Stimulated activated CD4-positive, alpha-beta T cell treated with anti-CD3 and anti-CD28 coated beads, Interleukin-2, amount 100 ng/mL, for 4 hours (primary cell): ENCODE data around the gene PSMG1.
"Not testable (repeated sequence)": the region's sequence is repeated elsewhere in the genome, so short reads cannot be mapped to it uniquely, and the experiment has no call there.

Source experiments
- DNase-seq: peaks from one replicate; pipeline ENCODE4 v3.0.0-alpha.2; 2020; ENCODE audit warnings: low read depth

PSMG1 gene

DNA sequence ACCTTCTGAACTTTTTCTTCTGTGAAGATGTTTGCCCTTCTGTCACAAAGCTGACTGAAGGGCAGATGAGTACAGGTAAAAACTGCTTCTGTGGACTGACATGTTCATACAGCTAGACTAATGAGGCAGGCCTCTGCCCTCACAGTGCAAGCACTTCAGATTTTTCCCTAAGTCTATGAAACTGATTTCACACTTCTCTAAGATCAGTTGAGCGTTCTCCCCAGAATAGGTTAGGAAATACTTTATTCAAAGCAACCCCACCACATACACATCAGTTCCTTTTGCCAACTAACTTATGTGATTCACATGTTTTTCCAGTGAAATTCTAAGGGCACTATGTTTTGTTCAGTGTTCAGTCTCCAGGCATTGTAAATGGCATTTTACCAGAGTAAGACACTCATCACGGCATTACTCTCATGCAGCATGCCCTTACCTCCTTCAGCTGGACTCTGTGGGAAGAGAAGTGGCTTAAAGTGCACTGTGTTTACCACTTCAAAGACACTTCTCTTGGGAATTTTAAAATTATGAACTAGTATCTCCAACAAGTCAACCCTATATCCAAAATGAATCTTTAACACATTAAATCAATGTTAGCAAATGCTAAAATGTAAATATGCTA lies 5.4 kb upstream of the PSMG1 start:
- DNase-seq, result no peak

DNA sequence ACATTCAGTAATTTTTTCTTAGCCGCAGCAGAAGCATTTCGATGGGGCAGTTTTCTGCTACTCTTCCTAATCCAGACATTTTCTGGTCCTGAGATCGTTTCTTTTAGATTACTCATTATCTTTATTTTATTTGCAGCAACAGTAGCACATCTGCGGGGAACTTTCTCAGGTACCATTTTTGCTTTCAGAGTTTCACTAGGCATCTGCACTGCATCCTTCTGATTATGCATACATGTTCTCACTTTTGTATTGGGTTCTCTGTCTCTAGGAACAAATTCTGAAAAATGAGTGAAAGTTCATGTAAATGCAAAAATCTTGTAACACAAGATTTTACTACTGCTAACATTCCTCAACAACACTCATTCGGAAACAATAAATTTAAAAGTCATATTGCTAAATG lies 3.9 kb upstream of the PSMG1 start:
- no peak for DNase-seq

DNA sequence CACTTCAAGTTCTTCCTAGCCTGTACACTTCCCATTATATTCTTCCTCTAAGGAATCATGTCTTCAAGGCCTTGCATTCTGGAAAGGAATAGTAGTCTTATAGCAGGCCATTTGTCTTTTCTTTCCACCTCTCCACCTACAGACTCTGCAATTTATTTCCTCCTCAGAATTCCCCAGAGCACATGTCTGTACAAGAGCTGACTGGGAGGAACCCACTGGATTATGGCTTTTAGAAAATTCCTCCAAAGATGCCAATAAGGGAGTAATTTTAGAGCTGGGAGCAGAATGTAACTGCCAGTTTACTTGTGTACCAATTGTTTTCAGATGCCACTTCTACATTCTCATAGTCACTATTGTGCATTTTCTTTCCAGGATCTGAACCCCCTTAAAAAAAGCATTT lies 3.4 kb upstream of the PSMG1 start:
- no peak for DNase-seq

DNA sequence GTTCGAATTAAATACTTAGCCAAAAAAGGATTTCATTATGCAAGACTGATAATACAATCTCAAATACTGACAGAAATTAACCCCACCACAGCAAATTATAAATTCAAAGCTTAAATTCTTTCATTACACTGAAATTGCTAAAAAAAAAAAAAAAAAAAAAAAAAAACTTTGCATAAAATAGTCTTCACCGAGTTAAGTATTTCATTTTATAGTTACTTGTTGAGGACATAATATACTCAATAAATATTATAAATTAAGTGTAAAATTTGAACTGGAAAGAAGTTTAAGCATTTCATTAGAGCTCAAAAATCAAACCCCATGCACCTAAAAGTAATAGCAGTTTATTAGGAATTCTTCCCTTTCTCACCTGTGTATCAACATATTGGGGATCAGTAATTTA lies 1.9 kb upstream of the PSMG1 start:
- DNase-seq, result no peak

DNA sequence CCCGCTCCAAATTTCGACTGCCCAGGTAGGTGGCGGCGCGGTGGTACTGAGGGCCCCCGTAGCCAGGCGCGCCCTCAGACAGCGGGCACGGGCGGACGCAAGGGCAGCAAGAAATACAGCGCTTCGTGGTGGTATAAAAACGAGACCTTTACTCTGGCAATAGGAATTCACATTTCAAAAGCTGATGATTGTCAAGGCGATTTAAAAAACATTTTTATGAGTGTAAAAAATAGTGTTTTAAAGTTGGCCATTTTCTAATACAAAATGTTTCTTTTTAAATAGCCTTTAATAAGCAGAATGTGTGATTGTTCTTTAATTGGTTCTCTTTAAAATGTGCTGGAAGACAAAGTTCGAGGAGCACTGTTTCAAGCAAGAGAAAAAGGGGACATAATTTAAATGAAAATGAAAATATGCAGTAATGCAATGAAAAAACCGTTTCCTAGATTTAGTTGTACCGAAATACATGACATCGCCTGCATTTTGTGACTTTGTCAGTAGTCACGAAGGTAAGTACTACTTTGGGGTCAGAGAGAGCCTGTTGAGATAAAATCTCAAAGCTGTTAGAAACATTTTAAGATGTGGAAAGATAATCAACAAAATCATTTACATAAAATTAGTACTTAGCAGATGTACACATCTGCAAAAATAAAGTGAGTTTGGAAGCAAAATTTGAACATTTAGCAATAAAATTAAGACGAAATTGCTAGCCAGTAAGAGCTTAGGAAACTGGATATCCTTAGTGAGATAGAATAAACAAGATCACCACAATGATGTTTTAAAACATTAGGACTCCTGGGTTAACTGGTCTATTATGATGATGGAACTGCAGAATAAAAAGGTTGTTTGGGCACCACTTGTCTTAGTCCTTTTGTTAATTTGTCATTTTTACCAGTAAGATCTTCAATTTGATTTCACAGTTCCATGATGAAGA lies 1.1 kb upstream of the PSMG1 start:
- DNase-seq, result no peak

DNA sequence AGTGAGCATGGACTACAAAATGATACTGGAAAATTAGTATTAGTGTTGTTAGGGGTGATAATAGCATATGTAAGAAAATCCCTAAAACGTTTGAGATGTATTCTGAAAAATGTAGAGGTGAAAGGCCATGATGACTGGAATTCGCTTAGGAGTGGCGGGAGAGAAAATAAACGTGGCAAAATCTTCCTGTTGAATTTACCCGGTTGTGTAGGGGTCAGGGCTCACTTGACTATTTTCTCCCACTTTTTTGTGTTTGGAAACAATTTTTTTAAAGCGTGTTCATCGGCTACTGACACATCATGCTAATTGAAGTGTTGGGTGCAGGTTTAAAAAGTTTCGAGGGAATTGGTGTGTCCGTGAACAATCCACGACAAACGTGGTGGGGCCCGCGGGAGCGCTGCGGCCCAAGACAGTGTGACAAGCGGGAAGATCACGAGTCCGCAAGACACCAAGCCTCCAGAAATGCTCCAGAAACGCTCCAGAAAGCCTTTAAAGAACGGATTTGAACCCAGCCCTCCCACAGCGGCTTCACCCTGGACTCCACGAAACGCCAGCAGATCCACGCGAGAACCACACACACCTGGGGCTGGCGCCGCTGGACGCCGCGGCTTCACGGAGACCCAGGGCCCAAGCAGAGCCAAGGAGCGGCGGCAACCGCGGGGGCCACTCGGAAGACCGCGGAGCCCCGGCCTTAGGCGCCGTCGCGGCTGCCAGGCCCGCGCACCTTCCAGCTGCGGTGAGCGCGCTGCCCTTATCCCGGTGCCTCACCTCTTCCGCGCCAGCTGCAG lies 573 bp downstream of the PSMG1 start:
- DNase-seq, result peak; percentile 3

DNA sequence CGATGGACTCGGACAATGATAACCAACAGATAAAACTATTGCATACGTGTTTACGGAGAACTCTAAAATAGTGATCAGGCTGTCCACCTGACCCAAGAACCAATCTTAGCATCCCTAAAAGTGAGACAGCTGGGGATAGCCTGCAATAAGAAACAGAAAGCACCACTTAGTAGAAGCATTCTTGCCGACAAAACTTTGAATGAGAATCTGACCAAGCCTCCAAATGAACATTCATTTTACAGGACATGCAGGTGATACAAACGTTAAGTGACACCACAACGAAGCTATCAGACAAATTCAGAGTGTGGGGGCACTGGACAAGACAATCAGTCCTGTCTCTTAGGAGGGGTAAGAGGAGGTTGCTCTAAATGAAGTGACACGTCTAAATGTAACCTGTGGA lies 1.2 kb downstream of the PSMG1 start:
- DNase-seq, result no peak

DNA sequence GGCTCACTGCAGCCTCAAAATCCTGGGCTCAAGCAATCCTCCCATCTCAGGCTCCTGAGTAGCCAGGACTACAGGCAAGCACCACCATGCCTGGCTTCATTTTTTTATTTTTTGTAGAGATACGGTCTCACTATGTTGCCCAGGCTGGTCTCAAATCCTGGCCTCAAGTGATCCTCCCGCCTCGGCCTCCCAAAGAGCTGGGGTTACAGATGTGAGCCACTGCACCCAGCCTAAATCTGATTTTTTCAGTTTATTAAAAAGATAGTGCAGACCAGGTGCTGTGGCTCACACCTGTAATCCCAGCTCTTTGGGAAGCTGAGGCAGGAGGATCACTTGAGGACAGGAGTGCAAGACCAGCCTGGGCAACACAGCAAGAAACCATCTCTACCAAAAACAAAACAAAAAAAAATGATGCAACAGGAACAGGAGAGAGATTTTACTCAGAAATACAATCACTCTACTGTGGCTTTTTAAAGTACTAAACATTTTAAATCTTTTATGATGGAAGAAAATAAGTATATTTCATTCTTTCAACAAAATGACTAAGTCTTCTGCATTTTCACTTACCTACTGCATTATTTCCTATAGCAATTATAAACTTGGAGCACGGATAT lies 1.9 kb downstream of the PSMG1 start:
- DNase-seq, result no peak

DNA sequence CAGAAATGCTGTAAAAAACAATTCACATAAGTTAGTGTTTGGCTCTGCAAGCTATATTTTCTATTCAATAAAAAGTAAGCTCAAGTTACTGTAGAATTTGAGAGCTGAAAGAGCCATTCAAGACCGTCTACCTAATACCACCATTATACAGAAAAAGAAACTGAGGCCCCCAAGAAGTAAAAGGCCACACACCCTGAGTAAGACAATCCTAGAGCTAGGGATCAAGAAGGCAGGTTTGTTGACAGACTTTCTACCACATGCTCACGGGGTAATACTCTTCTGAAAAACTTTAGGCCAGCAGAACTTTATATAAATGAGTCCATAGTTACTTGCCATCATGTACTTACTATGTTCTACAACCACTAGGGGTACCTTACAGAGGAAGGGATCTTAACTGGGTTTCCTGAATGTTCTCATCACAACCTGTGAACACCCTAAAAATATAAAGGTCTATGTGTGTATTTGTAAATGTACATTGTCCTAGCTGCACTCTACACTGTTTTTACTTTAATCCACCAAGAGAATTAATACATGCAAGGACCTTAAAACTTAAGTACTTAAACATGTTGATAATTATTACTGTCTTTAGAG lies 2.7 kb downstream of the PSMG1 start:
- DNase-seq, result no peak

DNA sequence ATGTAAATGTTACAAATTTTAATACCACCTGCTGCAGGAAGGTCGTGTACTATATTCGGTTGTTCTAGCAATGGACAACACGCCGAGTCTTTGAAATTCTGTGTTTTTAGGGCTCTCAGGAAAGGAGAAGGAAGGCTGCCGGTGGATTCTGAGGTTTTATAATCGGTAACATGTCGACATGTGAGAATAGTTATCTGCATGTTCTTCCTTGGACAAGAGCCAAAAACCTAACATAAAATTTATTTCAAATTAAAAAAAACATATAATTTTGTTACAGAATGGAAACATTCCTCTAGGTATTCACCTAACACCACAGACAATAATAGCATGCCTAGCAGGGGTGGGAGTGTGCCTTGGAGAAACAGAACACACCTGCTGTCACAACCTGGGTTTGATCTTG lies 4.8 kb downstream of the PSMG1 start:
- no peak for DNase-seq

DNA sequence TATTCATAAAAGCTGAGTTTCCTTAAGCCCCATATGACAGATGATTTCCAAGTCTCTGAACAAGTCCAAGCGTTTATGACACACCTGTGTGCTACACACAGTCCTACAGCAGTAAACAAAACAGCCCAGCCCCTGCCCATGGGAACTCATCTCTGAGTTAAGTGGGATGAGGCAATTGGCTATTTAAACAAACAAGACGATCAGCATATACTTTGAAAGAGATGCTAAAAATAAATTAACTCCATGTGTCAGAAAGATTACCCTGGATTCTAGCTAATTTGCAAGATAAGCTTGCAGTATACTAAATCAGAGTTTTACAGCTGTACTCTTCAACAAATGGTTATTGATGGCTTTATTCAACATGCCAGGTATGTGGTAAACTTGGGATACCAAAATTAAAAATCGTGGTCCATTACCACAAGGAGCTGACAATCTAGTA lies 7.0 kb downstream of the PSMG1 start:
- no peak for DNase-seq

DNA sequence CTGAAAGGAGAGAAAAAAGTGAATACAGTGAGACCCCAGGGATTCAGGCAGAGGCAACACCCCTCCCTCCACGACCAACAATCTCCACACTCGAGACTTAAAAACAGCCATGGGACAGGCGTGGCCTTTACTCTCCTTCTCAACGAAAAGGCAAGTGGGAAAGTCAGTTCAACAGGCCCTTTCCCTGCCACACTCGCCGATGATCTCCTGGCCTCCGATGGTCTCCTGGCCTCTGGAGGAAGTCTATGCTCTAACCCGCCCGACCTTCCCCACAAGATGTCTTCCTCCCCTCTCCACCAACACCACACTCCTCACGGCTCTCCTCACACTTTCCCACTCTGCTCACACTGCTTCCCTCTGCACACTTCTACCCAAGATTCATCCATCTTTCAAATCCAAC lies 7.6 kb downstream of the PSMG1 start:
- DNase-seq, result no peak

DNA sequence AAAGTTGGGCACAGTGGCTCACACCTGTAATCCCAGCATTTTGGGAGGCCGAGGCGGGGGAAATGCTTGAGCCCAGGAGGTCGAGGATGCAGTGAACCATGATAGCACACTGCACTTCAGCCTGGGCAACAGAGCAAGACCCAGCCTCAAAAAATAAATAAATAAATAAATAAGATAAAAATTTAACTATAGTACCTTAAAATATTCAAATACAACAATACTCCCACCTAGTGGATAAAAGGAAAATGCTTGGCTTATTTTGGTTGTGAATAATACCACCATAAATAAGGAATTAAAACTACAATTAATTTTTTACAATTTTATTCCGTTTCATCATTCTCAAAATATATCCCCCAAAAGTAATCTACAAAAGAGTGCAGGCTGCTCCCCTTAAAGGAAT lies 8.1 kb downstream of the PSMG1 start:
- DNase-seq, result no peak

DNA sequence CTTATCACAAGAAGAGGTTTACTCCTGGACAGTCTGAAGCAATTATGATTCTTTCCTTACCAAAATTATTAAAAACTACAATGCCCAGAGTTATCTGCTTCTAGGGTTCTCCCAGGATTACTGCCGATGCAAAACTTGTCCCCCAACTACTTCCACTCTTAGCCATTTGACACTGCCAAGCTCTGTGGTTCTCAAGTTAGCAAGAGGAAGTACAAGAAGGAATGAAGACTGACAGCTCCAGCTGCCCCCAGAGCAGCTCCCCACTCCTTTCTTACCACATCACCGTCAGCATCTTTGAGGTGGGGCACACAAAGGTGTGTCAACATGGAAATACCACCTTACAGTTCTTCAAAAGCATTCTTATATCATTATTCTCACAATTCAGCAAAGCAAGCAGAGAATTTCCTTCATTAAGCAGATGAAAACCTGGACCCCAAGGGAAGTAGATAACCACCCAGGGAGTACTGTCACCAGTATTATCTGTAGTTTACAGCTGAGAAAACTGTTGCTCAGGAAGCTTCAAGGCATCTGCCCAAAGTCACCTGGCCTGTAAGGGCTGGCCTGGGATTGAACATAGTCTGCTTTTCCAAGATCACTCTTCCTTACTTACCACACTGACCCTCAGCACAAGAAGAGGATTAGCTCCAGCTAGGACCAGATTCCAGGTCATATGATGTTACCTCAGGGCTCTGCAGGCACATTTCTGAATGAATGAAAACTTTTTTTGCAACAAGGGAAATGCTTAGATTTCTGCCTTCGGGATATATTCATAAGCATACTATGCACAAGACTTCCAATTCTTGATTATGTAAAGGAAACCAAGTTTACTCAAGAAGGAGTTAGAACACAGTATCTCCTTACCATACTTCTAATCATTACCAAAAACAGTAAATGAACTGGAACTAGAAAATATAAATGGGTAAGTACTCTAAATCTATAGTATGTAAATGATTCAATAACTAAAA lies 9.3 kb downstream of the PSMG1 start:
- DNase-seq, result no peak

DNA sequence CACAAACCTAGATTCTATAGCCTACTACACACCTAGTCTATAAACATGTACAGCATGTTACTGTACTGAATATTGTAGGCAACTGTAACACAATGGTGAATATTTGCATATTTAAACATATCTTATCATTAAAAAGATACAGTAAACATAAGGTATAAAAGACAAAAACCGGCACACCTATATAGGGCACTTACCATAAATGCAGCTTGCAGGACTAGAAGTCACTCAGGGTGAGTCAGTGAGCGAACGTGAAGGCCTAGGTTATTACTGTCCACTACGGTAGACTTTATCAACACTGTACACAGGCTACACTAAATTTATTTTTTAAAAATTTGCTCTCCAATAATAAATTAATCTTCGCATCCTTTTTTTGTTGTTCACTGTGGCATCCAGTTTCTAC lies 13.3 kb downstream of the PSMG1 start:
- DNase-seq, result no peak

DNA sequence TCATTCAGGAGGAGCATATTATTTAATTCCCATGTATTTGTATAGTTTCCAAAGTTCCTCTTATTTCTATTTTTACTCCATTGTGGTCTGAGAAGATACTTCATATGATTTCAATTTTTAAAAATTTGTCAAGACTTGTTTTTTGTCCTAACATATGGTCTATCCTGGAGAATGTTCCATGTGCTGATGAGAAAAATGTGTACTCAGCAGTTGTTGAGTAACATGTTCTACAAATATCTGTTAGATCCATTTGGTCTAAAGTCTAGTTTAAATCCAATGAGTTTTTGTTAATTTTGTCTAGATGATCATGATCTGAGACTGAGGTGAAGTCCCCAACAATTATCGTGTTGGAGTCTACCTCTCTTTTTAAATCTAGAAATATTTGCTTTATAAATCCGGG lies 14.5 kb downstream of the PSMG1 start:
- DNase-seq, result no peak

DNA sequence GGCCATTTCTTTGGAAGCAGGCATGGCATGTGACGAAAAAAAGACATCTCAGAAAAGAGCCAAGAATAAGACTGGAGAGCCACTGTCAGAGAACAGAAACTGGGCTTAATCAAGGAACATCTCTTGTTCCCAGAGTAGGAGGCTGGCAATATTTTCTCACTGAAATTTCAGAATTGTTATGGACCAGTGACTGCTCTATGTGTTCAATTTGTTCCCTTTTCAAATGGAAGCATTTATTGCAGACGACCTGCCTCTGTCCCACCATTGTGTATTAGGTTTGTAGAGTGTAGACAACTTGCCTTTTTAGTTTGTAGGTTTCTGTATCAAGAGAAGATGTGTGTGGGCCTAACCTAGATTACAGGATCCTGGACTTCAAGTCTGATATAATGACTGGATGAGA lies 18.7 kb downstream of the PSMG1 start:
- DNase-seq, result no peak

DNA sequence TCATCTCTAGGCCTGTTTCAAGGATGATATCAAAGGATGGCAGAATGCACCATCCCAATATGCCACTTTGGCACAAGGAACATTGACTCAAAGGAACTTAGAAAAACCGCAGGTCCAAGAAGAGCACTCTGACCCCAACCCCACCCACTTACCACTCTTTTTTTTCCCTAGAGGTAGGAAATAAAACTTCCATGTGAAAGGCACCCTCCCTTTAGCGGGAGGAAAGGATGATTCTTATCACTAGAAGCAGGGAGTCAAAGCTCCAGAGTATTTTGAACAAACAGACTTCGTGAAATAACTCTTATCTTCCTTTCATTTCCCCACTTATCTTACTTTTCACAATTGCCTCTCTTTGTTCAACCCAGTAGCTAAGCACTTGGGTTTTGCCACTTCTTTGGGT lies 22.2 kb downstream of the PSMG1 start:
- DNase-seq, result no peak

DNA sequence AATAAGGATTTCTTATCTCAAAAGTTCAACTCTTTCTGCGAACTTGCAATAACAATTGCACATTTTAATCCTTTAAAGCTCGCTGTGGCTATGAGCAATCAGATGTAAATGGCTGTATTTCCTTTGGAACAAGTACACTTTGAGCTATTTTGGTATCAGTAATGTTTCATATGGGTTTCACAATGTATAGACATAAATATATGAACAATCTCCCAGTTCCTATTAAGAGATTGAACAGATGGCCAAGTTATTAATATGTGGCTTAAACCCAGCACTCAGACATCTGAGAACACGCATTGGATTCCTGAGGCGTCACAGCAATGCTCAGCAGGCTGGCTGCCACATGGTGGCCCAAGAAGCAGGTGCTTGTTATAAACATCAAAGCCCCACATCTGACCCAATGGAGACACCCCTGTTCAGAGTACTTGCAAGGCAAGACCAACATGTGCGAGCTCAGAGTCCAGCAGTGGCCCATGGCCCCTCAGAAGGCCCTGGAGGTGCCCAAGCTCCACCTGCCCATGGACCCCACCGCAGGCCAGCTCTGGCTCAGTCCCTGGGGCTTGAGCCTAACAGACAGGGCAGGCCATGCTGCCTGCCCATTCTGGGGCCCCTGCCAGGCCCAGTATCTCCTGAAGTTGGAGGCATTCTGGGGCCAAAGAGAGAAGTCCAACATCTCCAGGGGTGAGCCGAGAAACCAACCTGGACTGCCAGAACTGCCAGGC lies 23.7 kb downstream of the PSMG1 start:
- no peak for DNase-seq

DNA sequence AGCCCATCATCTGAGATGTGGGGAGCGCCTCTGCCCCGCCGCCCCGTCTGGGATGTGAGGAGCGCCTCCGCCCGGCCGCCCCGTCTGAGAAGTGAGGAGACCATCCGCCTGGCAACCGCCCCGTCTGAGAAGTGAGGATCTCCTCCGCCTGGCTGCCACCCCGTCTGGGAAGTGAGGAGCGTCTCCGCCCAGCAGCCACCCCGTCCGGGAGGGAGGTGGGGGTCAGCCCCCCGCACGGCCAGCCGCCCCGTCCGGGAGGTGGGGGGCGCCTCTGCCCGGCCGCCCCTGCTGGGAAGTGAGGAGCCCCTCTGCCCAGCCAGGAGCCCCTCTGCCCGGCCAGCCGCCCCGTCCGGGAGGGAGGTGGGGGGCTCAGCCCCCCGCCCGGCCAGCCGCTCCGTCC lies 26.0 kb downstream of the PSMG1 start:
- DNase-seq, result not testable (repeated sequence)
